Tibial artery (tissue), 4 donors: ENCODE measurements around the gene MXI1.

Source experiments
- DNase-seq, 2 donors: peaks; one replicate each; pipeline ENCODE4 v3.0.0-alpha.2; 2019
- H3K27ac ChIP-seq, 2 donors: fragments of 200-600 bp; sonication (generic) in 1 of 2; 1 replicate in 1 of 2; 2 replicates in 1 of 2; pipeline ENCODE4 v1.5.1; 2018 to 2019; ENCODE audit warnings: mild to moderate bottlenecking in 1 of 2
- H3K27me3 ChIP-seq, 2 donors: fragments of 200-600 bp; sonication (generic) in 1 of 2; one replicate each; pipeline versions ENCODE4 v1.5.1 to v1.6.0; 2016 to 2019
- H3K36me3 ChIP-seq, 3 donors: fragments of 200-600 bp; sonication (generic) in 2 of 3; one replicate each; pipeline ENCODE4 v1.5.1; 2016 to 2019; ENCODE audit warnings: mild to moderate bottlenecking in 2 of 3
- H3K4me1 ChIP-seq, 4 donors: fragments of 200-600 bp; sonication (generic) in 2 of 4; 1 replicate in 3 of 4; 2 replicates in 1 of 4; pipeline ENCODE4 v1.5.1; 2016 to 2019
- H3K4me3 ChIP-seq, 2 donors: fragments of 200-600 bp; sonication (generic) in 1 of 2; 1 replicate in 1 of 2; 2 replicates in 1 of 2; pipeline ENCODE4 v1.5.1; 2018 to 2019; ENCODE audit warnings: mild to moderate bottlenecking in 2 of 2
- H3K9me3 ChIP-seq, 3 donors: fragments of 200-600 bp; sonication (generic) in 1 of 3; one replicate each; pipeline ENCODE4 v1.5.1; 2016 to 2019
- intact Hi-C: fragments of 100-400 bp; cut with DNase I; formaldehyde crosslinking; loops from one replicate; pipeline ENCODE4 v1.15.0; 2023; ENCODE audit warnings: low total_unique reads
- TF ChIP-seq, protein P1 (sequence below), 2 experiments: fragments of 200-600 bp in 1 of 2; fragments of 450-650 bp in 1 of 2; IDR thresholded peaks; one replicate each; pipeline ENCODE4 v1.5.1; 2017 to 2019; ENCODE audit warnings: antibody characterized with exemption in 2 of 2, mild to moderate bottlenecking in 1 of 2, moderate library complexity in 1 of 2

Gene MXI1

DNA sequence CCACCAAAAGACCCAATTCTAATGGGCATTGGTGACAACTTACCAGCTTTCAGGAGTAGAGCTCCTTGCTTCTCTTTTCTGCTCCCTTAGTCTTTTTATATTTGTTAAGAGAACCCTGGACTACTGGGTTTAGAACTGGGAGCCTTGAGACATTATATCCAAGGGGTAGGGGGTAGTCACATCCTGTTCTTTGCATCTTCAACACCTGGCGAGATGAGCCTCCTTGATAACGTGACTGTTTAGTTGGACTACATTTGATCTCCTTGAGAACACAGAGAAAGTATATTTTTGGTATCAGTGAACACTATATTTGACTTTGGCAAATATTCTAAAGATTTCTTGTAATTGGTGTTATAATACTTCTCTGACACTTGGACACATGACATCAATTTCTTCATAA lies 106.3 kb downstream of the MXI1 start:
- no peak overlapping the region for H3K4me3 ChIP-seq
- intact Hi-C loops, result no loop called here
- no peaks in the 10 kb centered on the region for H3K9me3 ChIP-seq
- TF ChIP-seq, protein P1, sequence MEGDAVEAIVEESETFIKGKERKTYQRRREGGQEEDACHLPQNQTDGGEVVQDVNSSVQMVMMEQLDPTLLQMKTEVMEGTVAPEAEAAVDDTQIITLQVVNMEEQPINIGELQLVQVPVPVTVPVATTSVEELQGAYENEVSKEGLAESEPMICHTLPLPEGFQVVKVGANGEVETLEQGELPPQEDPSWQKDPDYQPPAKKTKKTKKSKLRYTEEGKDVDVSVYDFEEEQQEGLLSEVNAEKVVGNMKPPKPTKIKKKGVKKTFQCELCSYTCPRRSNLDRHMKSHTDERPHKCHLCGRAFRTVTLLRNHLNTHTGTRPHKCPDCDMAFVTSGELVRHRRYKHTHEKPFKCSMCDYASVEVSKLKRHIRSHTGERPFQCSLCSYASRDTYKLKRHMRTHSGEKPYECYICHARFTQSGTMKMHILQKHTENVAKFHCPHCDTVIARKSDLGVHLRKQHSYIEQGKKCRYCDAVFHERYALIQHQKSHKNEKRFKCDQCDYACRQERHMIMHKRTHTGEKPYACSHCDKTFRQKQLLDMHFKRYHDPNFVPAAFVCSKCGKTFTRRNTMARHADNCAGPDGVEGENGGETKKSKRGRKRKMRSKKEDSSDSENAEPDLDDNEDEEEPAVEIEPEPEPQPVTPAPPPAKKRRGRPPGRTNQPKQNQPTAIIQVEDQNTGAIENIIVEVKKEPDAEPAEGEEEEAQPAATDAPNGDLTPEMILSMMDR (IDR thresholded peaks at IDR 0.05), result no peak
- no peak overlapping the region for H3K27ac ChIP-seq
- no peaks in the 10 kb centered on the region for H3K4me1 ChIP-seq
- no peak for DNase-seq
- H3K27me3 ChIP-seq, result peaks cover 0 to 28% of the 10 kb centered on the region in 2 donors
- H3K36me3 ChIP-seq, result no peaks in the 10 kb centered on the region

DNA sequence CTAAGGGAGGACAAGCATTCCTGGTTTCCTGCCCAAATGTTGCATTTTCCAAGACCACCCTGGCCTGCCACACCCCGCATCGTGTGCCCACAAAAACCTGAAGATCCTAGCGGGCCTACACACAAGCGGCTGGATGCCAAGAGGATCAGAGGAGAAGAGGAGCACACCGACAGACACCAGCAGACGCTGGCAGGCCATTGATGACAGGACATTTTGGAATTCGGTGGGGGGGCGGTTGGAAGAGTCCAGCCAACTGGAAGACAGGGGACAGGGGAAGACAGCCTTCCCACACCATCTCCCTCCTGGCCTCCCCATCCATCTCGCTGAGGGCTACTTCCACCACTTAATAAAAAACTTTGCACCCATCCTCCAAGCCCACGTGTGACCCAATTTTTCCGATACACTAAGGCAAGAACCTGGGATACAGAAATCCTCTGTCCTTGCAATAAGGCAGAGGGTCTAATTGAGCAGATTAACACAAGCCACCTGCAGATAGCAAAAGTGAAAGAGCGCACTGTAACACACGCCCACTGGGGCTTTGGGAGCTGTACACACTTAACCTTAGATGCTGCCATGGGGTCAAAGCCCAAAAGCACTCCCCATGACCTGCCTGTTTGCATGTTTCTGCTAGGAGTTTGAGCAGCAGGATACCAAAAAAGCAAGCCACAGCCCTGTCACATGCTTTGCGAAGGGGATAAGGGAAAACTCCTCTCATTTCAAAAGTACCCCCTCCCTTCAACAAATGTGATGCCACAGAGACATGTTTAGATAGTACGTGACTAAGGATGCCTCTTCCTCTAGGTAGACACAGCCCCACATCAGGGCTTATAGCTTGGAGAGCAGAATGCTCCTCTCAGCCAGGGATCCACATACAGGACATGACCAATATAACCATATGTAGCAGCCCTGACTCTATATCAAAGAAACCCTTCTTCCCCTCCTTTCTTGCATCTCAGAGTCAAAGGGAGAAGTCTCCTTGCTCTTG lies 110.8 kb downstream of the MXI1 start:
- TF ChIP-seq, protein P1 (IDR thresholded peaks at IDR 0.05), result no peak
- Histone ChIP-seq H3K4me3 (no peak overlapping the region), H3K36me3 (no peaks in the 10 kb centered on the region), H3K27me3 (peaks cover 0 to 17% of the 10 kb centered on the region in 2 donors), H3K4me1 (no peaks in the 10 kb centered on the region), H3K9me3 (peaks cover 5 to 13% (median 11%) of the 10 kb centered on the region in 3 donors), H3K27ac (no peak overlapping the region)
- intact Hi-C loops, result no loop called here
- no peak for DNase-seq

GRCh38 chr10:110321869-110322620 lies 114.6 kb downstream of the MXI1 start:
- no peak overlapping the region for H3K27ac ChIP-seq
- intact Hi-C loops, result no loop called here
- no peaks in the 10 kb centered on the region for H3K36me3 ChIP-seq
- H3K4me1 ChIP-seq, result no peaks in the 10 kb centered on the region
- DNase-seq, result no peak
- no peak overlapping the region for H3K4me3 ChIP-seq
- peaks cover 5 to 13% (median 11%) of the 10 kb centered on the region in 3 donors for H3K9me3 ChIP-seq
- H3K27me3 ChIP-seq, result peaks cover 0 to 10% of the 10 kb centered on the region in 2 donors
- TF ChIP-seq, protein P1 (IDR thresholded peaks at IDR 0.05), result no peak

DNA sequence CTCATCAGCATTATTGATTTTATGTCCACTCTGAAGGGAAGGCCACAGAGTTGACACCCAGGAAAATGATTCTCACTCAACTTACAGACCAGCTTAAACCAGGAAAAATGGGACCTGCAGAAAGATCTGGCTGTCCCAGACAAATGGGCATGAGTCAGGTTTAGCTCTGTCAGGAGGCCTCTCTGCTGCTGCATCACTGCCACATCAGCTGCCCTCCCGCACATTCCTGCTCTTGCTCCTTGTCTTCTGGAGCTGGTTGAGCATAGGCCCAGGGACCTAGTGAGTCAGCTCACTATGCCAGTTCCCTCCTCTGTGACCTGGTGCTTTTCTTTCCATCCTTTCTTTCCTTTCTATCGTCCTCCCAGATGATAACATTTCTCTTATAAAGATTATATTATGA lies 116.1 kb downstream of the MXI1 start:
- Histone ChIP-seq H3K4me1 (no peaks in the 10 kb centered on the region), H3K36me3 (no peaks in the 10 kb centered on the region), H3K27me3 (peaks cover 0 to 4% of the 10 kb centered on the region in 2 donors), H3K4me3 (no peak overlapping the region), H3K27ac (no peak overlapping the region), H3K9me3 (peaks cover 5 to 13% (median 11%) of the 10 kb centered on the region in 3 donors)
- no peak for DNase-seq
- TF ChIP-seq, protein P1 (IDR thresholded peaks at IDR 0.05), result no peak
- intact Hi-C loops, result no loop called here

- Histone ChIP-seq H3K27me3 (peaks cover 0 to 2% of the 10 kb centered on the region in 2 donors), H3K36me3 (no peaks in the 10 kb centered on the region), H3K9me3 (peaks cover 5 to 13% (median 11%) of the 10 kb centered on the region in 3 donors), H3K4me3 (no peak overlapping the region), H3K27ac (no peak overlapping the region), H3K4me1 (no peaks in the 10 kb centered on the region)
- DNase-seq, result no peak
- TF ChIP-seq, protein P1 (IDR thresholded peaks at IDR 0.05), result no peak
- intact Hi-C loops, result no loop called here
These were observed 116.9 kb downstream of the MXI1 start for GRCh38 chr10:110324201-110324804.
